ENCODE data around the gene TRAF2. TPM values are rescaled to one million over a fixed set of nuclear protein-coding genes. Genes with fewer than 3 reads are reported as not detected.

Gene TRAF2
- total and polyA plus RNA-seq, 9 of the 15 experiments (the other 6 are each of a cell fraction or from before 2014, with no cell fraction given), result 0.24 to 45.2 (median 18.0) TPM

DNA sequence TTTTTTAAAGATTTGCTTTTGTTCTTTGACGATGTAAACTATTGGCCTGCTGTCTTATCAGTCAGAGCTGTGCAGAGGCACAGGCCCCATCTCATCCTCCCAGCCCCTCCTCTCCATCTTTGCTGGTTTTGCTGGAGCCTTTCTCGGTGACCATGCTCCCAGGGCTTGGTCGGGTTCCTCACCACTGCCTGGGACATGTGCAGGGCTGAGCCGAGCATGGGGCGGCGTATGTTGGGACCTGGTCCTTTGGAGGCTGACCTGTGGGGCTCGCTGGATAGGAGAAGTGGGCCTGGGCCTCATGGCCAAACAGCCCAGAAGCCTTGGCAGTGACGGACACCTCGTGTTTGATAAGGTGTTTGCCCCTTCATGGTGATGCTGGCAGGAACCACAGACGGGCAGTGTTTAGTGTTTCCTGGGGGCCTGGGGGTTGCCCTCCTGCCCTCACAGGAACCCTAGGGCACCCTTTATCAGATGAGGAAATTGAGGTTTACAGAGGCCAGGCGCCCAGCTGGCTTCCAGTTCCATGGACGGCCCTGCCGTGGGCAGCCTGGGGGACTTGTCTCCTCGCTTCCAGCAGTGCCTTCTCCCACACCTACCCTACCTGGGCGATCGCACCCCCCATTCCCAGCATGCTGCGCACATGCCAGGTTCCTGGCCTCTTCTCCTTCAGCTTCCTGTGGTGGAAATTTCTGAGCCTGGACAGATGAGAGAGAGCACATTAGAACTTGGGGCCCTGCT lies 27.6 kb downstream of the TRAF2 start:
- no peaks in the 10 kb centered on the region for H4K20me1 ChIP-seq (replicated peaks; ENCODE audit: control insufficient read depth, insufficient read depth, low read length)
- peak; percentile 33; the same call in 1 of the 2 replicates for TF ChIP-seq POLR2G (IDR thresholded peaks at IDR 0.05; ENCODE audit: low read depth, low read length)
- no peak for TF ChIP-seq ZNF232 (CRISPR knock-in tag; IDR thresholded peaks at IDR 0.05)
- BruUV-seq (replicated peaks), result no TSS peak
- H3K27ac ChIP-seq (ENCODE audit: extremely low read depth, low read depth, low read length), result no peak overlapping the region
- H3K4me3 ChIP-seq, result no peak overlapping the region
- no peaks in the 10 kb centered on the region for H3K9me3 ChIP-seq (replicated peaks; ENCODE audit: control insufficient read depth, insufficient read depth, low read depth, low read length)
- H3K79me2 ChIP-seq (ENCODE audit: control insufficient read depth, insufficient read depth, low read length), result peaks cover 8% of the 10 kb centered on the region; the same call in 1 of the 3 replicates
- H3K9me1 ChIP-seq (ENCODE audit: control insufficient read depth, insufficient read depth, low read length), result no peaks in the 10 kb centered on the region
- ChIA-PET CTCF (ENCODE audit: low intra/inter-chr PET ratio) (no interaction called here), POLR2A (interaction anchor here (0.6 kb wide), 1 partner anchor 17 kb away, joined by 3 read pairs; no protein-coding TSS in a partner anchor)
- H3K4me1 ChIP-seq (replicated peaks in 1 of 2; ENCODE audit: control insufficient read depth in 2 of 2, insufficient read depth in 2 of 2, low read length in 2 of 2), result peaks cover 0 to 6% of the 10 kb centered on the region in 2 experiments; a peak in 1 of 5 replicates
- DNase-seq (ENCODE audit: extremely low read depth in 1 of 4, low spot score in 3 of 4) (no peak), FAIRE-seq (no peak), ATAC-seq (no peak)
- WGBS (ENCODE audit: insufficient coverage, low coverage, missing lambda C conversion rate), result 86% methylated on average over 16 of the region's 17 CpGs
- H3K36me3 ChIP-seq (ENCODE audit: control insufficient read depth, insufficient read depth, low read length), result peaks cover 82% of the 10 kb centered on the region
- no peak overlapping the region for H2AFZ ChIP-seq (ENCODE audit: low read depth, low read length)
- peak overlapping the region in 1 of 2 experiments; percentile 48; a peak in 1 of 4 replicates for H3K9ac ChIP-seq (ENCODE audit: insufficient read depth in 1 of 2, low read depth in 2 of 2, low read length in 2 of 2)
- intact Hi-C loops (cut with micrococcal nuclease) (no loop called here), in situ Hi-C loops (cut with MboI) (no loop called here)
- H3K4me2 ChIP-seq (ENCODE audit: insufficient read depth, low read length), result no peak overlapping the region
- H3K27me3 ChIP-seq (ENCODE audit: control insufficient read depth in 2 of 2, insufficient read depth in 2 of 2, low read length in 2 of 2), result no peaks in the 10 kb centered on the region

- peaks cover 76% of the 10 kb centered on the region for H3K36me3 ChIP-seq (ENCODE audit: control insufficient read depth, insufficient read depth, low read length)
- no peak overlapping the region for H3K4me3 ChIP-seq
- H3K9me3 ChIP-seq (replicated peaks; ENCODE audit: control insufficient read depth, insufficient read depth, low read depth, low read length), result no peaks in the 10 kb centered on the region
- in situ Hi-C loops (cut with MboI), result no loop called here
- intact Hi-C loops (cut with micrococcal nuclease), result no loop called here
- ATAC-seq (no peak), DNase-seq (ENCODE audit: extremely low read depth in 1 of 4, low spot score in 3 of 4) (no peak), FAIRE-seq (no peak)
- ChIA-PET CTCF (ENCODE audit: low intra/inter-chr PET ratio) (no interaction called here), POLR2A (no interaction called here)
- H3K27me3 ChIP-seq (ENCODE audit: control insufficient read depth in 2 of 2, insufficient read depth in 2 of 2, low read length in 2 of 2), result no peaks in the 10 kb centered on the region
- no peak overlapping the region for H3K4me2 ChIP-seq (ENCODE audit: insufficient read depth, low read length)
- no peaks in the 10 kb centered on the region for H4K20me1 ChIP-seq (replicated peaks; ENCODE audit: control insufficient read depth, insufficient read depth, low read length)
- H3K9me1 ChIP-seq (ENCODE audit: control insufficient read depth, insufficient read depth, low read length), result no peaks in the 10 kb centered on the region
- H2AFZ ChIP-seq (ENCODE audit: low read depth, low read length), result no peak overlapping the region
- no peak overlapping the region for H3K9ac ChIP-seq (ENCODE audit: insufficient read depth in 1 of 2, low read depth in 2 of 2, low read length in 2 of 2)
- 86% methylated on average over 21 of the region's 21 CpGs for WGBS (ENCODE audit: insufficient coverage, low coverage, missing lambda C conversion rate)
- H3K27ac ChIP-seq (ENCODE audit: extremely low read depth, low read depth, low read length), result no peak overlapping the region
- no TSS peak for BruUV-seq (replicated peaks)
- H3K4me1 ChIP-seq (replicated peaks in 1 of 2; ENCODE audit: control insufficient read depth in 2 of 2, insufficient read depth in 2 of 2, low read length in 2 of 2), result peaks cover 0 to 7% of the 10 kb centered on the region in 2 experiments; a peak in 1 of 5 replicates
- peaks cover 8% of the 10 kb centered on the region; the same call in 1 of the 3 replicates for H3K79me2 ChIP-seq (ENCODE audit: control insufficient read depth, insufficient read depth, low read length)
- TF ChIP-seq NR2C1 (IDR thresholded peaks at IDR 0.05) (no peak), NR2C1 (tag; IDR thresholded peaks at IDR 0.05) (no peak), ZNF511 (CRISPR knock-in tag; IDR thresholded peaks at IDR 0.05) (no peak), TOE1 (IDR thresholded peaks at IDR 0.05; ENCODE audit: borderline replicate concordance) (no peak), TOE1 (CRISPR knock-in tag; IDR thresholded peaks at IDR 0.05; ENCODE audit: borderline replicate concordance, low read depth) (no peak), CBFA2T3 (IDR thresholded peaks at IDR 0.05) (no peak), STAG1 (CRISPR knock-in tag; IDR thresholded peaks at IDR 0.05; ENCODE audit: borderline replicate concordance) (no peak)
- TF ChIP-seq, protein P1, sequence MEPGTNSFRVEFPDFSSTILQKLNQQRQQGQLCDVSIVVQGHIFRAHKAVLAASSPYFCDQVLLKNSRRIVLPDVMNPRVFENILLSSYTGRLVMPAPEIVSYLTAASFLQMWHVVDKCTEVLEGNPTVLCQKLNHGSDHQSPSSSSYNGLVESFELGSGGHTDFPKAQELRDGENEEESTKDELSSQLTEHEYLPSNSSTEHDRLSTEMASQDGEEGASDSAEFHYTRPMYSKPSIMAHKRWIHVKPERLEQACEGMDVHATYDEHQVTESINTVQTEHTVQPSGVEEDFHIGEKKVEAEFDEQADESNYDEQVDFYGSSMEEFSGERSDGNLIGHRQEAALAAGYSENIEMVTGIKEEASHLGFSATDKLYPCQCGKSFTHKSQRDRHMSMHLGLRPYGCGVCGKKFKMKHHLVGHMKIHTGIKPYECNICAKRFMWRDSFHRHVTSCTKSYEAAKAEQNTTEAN (CRISPR knock-in tag; IDR thresholded peaks at IDR 0.05), result no peak
- TF ChIP-seq, protein P2, sequence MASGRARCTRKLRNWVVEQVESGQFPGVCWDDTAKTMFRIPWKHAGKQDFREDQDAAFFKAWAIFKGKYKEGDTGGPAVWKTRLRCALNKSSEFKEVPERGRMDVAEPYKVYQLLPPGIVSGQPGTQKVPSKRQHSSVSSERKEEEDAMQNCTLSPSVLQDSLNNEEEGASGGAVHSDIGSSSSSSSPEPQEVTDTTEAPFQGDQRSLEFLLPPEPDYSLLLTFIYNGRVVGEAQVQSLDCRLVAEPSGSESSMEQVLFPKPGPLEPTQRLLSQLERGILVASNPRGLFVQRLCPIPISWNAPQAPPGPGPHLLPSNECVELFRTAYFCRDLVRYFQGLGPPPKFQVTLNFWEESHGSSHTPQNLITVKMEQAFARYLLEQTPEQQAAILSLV (tag; IDR thresholded peaks at IDR 0.05), result no peak
Measured at GRCh38 chr9:136915632-136916329, 29.5 kb downstream of the TRAF2 start.
